ENCODE results near the gene RAB1A. TPM values are rescaled to one million over a fixed set of nuclear protein-coding genes. Genes with fewer than 3 reads are reported as not detected.

RAB1A gene
- total and polyA plus RNA-seq, 2 of the 13 experiments (the other 11 are each of a cell fraction or from before 2014, with no cell fraction given) = 206 to 226 TPM

DNA sequence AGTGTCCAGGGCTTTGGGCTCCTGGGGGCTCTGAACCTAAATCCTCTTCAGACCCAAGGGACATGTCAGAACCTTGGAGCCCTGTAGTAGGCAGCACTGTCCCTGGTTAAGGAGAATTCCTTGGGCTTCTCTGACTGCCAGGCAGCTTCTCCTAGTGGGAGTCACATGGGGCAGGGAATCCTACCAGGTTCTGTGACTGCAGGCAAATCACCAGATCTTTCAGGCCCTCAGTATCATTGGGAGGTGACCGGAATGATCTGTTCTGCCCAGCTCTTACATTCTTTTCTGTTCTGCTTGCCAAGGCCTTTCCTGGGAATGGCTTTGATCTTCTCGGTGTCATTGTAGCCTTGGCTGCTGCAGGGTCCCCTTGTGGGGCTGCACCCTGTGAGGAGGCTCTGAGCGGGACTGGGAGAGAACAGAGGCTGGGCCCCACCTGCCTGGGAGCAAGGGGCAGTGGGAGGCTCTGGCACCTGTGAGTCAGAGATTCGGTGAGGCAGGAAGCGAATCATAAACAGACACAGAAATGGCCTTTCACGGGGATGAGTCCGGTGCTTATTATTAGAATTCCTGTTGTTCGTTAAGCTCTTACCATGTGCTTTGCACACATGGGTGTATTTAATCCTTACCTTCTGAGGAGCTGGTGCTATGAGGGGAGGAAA, 59.6 kb downstream of the RAB1A start (continued):
- TF ChIP-seq, protein P1, sequence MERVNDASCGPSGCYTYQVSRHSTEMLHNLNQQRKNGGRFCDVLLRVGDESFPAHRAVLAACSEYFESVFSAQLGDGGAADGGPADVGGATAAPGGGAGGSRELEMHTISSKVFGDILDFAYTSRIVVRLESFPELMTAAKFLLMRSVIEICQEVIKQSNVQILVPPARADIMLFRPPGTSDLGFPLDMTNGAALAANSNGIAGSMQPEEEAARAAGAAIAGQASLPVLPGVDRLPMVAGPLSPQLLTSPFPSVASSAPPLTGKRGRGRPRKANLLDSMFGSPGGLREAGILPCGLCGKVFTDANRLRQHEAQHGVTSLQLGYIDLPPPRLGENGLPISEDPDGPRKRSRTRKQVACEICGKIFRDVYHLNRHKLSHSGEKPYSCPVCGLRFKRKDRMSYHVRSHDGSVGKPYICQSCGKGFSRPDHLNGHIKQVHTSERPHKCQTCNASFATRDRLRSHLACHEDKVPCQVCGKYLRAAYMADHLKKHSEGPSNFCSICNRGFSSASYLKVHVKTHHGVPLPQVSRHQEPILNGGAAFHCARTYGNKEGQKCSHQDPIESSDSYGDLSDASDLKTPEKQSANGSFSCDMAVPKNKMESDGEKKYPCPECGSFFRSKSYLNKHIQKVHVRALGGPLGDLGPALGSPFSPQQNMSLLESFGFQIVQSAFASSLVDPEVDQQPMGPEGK (CRISPR knock-in tag; IDR thresholded peaks at IDR 0.05) = 0 out of 2 replicates have a peak, but pooled peaks have one; percentile 29
- TF ChIP-seq, protein P2, sequence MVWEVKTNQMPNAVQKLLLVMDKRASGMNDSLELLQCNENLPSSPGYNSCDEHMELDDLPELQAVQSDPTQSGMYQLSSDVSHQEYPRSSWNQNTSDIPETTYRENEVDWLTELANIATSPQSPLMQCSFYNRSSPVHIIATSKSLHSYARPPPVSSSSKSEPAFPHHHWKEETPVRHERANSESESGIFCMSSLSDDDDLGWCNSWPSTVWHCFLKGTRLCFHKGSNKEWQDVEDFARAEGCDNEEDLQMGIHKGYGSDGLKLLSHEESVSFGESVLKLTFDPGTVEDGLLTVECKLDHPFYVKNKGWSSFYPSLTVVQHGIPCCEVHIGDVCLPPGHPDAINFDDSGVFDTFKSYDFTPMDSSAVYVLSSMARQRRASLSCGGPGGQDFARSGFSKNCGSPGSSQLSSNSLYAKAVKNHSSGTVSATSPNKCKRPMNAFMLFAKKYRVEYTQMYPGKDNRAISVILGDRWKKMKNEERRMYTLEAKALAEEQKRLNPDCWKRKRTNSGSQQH (CRISPR knock-in tag; IDR thresholded peaks at IDR 0.05; ENCODE audit: low read depth) = no peak
- no peak for TF ChIP-seq NBN (conservative IDR thresholded peaks at IDR 0.05)
- TF ChIP-seq, protein P3, sequence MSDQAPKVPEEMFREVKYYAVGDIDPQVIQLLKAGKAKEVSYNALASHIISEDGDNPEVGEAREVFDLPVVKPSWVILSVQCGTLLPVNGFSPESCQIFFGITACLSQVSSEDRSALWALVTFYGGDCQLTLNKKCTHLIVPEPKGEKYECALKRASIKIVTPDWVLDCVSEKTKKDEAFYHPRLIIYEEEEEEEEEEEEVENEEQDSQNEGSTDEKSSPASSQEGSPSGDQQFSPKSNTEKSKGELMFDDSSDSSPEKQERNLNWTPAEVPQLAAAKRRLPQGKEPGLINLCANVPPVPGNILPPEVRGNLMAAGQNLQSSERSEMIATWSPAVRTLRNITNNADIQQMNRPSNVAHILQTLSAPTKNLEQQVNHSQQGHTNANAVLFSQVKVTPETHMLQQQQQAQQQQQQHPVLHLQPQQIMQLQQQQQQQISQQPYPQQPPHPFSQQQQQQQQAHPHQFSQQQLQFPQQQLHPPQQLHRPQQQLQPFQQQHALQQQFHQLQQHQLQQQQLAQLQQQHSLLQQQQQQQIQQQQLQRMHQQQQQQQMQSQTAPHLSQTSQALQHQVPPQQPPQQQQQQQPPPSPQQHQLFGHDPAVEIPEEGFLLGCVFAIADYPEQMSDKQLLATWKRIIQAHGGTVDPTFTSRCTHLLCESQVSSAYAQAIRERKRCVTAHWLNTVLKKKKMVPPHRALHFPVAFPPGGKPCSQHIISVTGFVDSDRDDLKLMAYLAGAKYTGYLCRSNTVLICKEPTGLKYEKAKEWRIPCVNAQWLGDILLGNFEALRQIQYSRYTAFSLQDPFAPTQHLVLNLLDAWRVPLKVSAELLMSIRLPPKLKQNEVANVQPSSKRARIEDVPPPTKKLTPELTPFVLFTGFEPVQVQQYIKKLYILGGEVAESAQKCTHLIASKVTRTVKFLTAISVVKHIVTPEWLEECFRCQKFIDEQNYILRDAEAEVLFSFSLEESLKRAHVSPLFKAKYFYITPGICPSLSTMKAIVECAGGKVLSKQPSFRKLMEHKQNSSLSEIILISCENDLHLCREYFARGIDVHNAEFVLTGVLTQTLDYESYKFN (CRISPR knock-in tag; conservative IDR thresholded peaks at IDR 0.05) = 0 out of 2 replicates have a peak, but pooled peaks have one; percentile 17
- peak; percentile 15; the same call in 1 of the 2 replicates for TF ChIP-seq SOX5 (CRISPR knock-in tag; IDR thresholded peaks at IDR 0.05; ENCODE audit: borderline replicate concordance)
- TF ChIP-seq, protein P4, sequence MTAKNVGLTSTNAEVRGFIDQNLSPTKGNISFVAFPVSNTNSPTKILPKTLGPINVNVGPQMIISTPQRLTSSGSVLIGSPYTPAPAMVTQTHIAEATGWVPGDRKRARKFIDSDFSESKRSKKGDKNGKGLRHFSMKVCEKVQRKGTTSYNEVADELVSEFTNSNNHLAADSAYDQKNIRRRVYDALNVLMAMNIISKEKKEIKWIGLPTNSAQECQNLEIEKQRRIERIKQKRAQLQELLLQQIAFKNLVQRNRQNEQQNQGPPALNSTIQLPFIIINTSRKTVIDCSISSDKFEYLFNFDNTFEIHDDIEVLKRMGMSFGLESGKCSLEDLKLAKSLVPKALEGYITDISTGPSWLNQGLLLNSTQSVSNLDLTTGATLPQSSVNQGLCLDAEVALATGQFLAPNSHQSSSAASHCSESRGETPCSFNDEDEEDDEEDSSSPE (CRISPR knock-in tag; IDR thresholded peaks at IDR 0.05) = no peak
- no peak for TF ChIP-seq NR2F6 (IDR thresholded peaks at IDR 0.05)
- TF ChIP-seq NR2F6 (CRISPR knock-in tag; IDR thresholded peaks at IDR 0.05) = peak; percentile 29; the same call in 1 of the 2 replicates
- 0 out of 4 replicates have a peak, but pooled peaks of 1 of the 2 experiments have one; percentile 10 for TF ChIP-seq EP300 (IDR thresholded peaks at IDR 0.05; ENCODE audit: low read depth in 2 of 2, low read length in 2 of 2)
- TF ChIP-seq EP300 (CRISPR knock-in tag; IDR thresholded peaks at IDR 0.05; ENCODE audit: borderline replicate concordance) = no peak
- TF ChIP-seq, protein P5, sequence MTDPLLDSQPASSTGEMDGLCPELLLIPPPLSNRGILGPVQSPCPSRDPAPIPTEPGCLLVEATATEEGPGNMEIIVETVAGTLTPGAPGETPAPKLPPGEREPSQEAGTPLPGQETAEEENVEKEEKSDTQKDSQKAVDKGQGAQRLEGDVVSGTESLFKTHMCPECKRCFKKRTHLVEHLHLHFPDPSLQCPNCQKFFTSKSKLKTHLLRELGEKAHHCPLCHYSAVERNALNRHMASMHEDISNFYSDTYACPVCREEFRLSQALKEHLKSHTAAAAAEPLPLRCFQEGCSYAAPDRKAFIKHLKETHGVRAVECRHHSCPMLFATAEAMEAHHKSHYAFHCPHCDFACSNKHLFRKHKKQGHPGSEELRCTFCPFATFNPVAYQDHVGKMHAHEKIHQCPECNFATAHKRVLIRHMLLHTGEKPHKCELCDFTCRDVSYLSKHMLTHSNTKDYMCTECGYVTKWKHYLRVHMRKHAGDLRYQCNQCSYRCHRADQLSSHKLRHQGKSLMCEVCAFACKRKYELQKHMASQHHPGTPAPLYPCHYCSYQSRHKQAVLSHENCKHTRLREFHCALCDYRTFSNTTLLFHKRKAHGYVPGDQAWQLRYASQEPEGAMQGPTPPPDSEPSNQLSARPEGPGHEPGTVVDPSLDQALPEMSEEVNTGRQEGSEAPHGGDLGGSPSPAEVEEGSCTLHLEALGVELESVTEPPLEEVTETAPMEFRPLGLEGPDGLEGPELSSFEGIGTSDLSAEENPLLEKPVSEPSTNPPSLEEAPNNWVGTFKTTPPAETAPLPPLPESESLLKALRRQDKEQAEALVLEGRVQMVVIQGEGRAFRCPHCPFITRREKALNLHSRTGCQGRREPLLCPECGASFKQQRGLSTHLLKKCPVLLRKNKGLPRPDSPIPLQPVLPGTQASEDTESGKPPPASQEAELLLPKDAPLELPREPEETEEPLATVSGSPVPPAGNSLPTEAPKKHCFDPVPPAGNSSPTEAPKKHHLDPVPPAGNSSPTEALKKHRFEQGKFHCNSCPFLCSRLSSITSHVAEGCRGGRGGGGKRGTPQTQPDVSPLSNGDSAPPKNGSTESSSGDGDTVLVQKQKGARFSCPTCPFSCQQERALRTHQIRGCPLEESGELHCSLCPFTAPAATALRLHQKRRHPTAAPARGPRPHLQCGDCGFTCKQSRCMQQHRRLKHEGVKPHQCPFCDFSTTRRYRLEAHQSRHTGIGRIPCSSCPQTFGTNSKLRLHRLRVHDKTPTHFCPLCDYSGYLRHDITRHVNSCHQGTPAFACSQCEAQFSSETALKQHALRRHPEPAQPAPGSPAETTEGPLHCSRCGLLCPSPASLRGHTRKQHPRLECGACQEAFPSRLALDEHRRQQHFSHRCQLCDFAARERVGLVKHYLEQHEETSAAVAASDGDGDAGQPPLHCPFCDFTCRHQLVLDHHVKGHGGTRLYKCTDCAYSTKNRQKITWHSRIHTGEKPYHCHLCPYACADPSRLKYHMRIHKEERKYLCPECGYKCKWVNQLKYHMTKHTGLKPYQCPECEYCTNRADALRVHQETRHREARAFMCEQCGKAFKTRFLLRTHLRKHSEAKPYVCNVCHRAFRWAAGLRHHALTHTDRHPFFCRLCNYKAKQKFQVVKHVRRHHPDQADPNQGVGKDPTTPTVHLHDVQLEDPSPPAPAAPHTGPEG (CRISPR knock-in tag; IDR thresholded peaks at IDR 0.05) = no peak
